A549 (cell line): ENCODE measurements around the gene NEU3. TPM values are rescaled to one million over a fixed set of nuclear protein-coding genes. Genes with fewer than 3 reads are reported as not detected.

Experiments
- ATAC-seq, 2 experiments: fragments of 200-7000 bp in 1 of 2; fragments of >200 bp in 1 of 2; cut with Nextera tagmentation in 1 of 2; cut with Tn5 transposase in 1 of 2; 3 replicates each; pipeline versions ENCODE4 v1.8.0 to v1.9.1; 2018 to 2020; ENCODE audit warnings: mild to moderate bottlenecking in 1 of 2, moderate library complexity in 1 of 2
- CTCF ChIA-PET: fragments of 300-600 bp; sonication (Branson Sonifier 250); formaldehyde crosslinking; extraction: SDS; loops from one replicate; lab custom pipeline; 2021; ENCODE audit warnings: antibody characterized with exemption, inconsistent platforms; lab: Yijun Ruan, JAX
- POLR2A ChIA-PET: fragments of 350-600 bp; formaldehyde crosslinking; extraction: SDS; loops from one replicate; lab custom pipeline; 2021; ENCODE audit warnings: antibody characterized with exemption, inconsistent platforms; lab: Yijun Ruan, JAX
- DNase-seq, 2 experiments: peaks; one replicate each; pipeline versions ENCODE4 v3.0.0 to v3.0.0-alpha.2; 2011 to 2016; ENCODE audit warnings: low read depth in 1 of 2, low spot score in 1 of 2
- FAIRE-seq: peaks from 2 replicates; lab custom pipeline; 2011; peaks lifted over from hg19 to GRCh38; lab: Jason Lieb, UNC
- H3K27ac ChIP-seq, 2 experiments: fragments of >200 bp; sonication (Bioruptor Twin); formaldehyde crosslinking; 3 replicates each; pipeline ENCODE4 v1.5.1; 2016 to 2017
- H3K4me1 ChIP-seq: fragments of >200 bp; sonication (Bioruptor Twin); formaldehyde crosslinking; 3 replicates; pipeline ENCODE4 v1.6.1; 2016
- H3K4me2 ChIP-seq: fragments of >200 bp; sonication (Bioruptor Twin); formaldehyde crosslinking; 3 replicates; pipeline ENCODE4 v1.6.1; 2016
- H3K4me3 ChIP-seq: fragments of >200 bp; sonication (Bioruptor Twin); formaldehyde crosslinking; 3 replicates; pipeline ENCODE4 v1.5.1; 2016
- H3K9me3 ChIP-seq: fragments of >200 bp; sonication (Bioruptor Twin); formaldehyde crosslinking; 3 replicates; pipeline ENCODE4 v1.6.1; 2016
- CBX8 ChIP-seq: fragments of 200-600 bp; sonication (generic); IDR thresholded peaks from 2 replicates; pipeline ENCODE4 v1.6.1; 2016
- CEBPB ChIP-seq, 2 experiments: fragments of >200 bp in 1 of 2; sonication (Bioruptor Twin) in 1 of 2; formaldehyde crosslinking in 1 of 2; IDR thresholded peaks; 2 replicates each; pipeline ENCODE4 v1.6.1; 2012 to 2016
- CHD2 ChIP-seq: fragments of 150-350 bp; IDR thresholded peaks from 2 replicates; pipeline ENCODE4 v1.6.1; 2014; ENCODE audit warnings: low read length; ENCODE audit not compliant: partially characterized antibody
- CHD4 ChIP-seq: fragments of 200-600 bp; sonication (generic); IDR thresholded peaks from 2 replicates; pipeline ENCODE4 v1.6.1; 2016; ENCODE audit warnings: antibody characterized with exemption, mild to moderate bottlenecking, borderline replicate concordance
- EP300 ChIP-seq, 2 experiments: fragments of >200 bp; sonication (Bioruptor Twin); formaldehyde crosslinking; IDR thresholded peaks; 2 replicates in 1 of 2; 3 replicates in 1 of 2; pipeline ENCODE4 v1.6.1; 2016 to 2017
- ESRRA ChIP-seq: fragments of 150-350 bp; IDR thresholded peaks from 2 replicates; pipeline ENCODE4 v1.6.1; 2014; ENCODE audit warnings: mild to moderate bottlenecking, low read length, borderline replicate concordance
- FOSB ChIP-seq: fragments of 250-450 bp; sonication (Bioruptor Pico); IDR thresholded peaks from 2 replicates; pipeline ENCODE4 v1.5.0; 2020; ENCODE audit warnings: mild to moderate bottlenecking, moderate library complexity
- FOSL2 ChIP-seq, 2 experiments: fragments of 450-650 bp in 1 of 2; fragments of >200 bp in 1 of 2; sonication (Bioruptor Twin) in 1 of 2; formaldehyde crosslinking; IDR thresholded peaks; 2 replicates each; pipeline versions ENCODE4 v1.5.0 to v1.6.1; 2016 to 2020; ENCODE audit warnings: mild to moderate bottlenecking in 1 of 2, moderate library complexity in 1 of 2
- FOXS1 ChIP-seq: fragments of 250-450 bp; sonication (Bioruptor Pico); IDR thresholded peaks from 2 replicates; pipeline ENCODE4 v1.5.0; 2020; ENCODE audit warnings: mild to moderate bottlenecking, moderate library complexity
- HMGXB4 ChIP-seq: fragments of 250-450 bp; sonication (Bioruptor Pico); IDR thresholded peaks from 2 replicates; pipeline ENCODE4 v1.5.0; 2021; ENCODE audit warnings: mild to moderate bottlenecking, moderate library complexity, borderline replicate concordance
- HOXB13 ChIP-seq: fragments of 250-450 bp; sonication (Bioruptor Pico); IDR thresholded peaks from 2 replicates; pipeline ENCODE4 v1.5.0; 2020; ENCODE audit warnings: low read depth, mild to moderate bottlenecking, moderate library complexity
- JUN ChIP-seq, 2 experiments: fragments of >200 bp; sonication (Bioruptor Twin); formaldehyde crosslinking; IDR thresholded peaks; 2 replicates in 1 of 2; 3 replicates in 1 of 2; pipeline ENCODE4 v1.6.1; 2016 to 2017
- JUNB ChIP-seq: fragments of >200 bp; sonication (Bioruptor Twin); formaldehyde crosslinking; IDR thresholded peaks from 2 replicates; pipeline ENCODE4 v1.6.1; 2016
- MAFK ChIP-seq: fragments of 450-650 bp; IDR thresholded peaks from 2 replicates; pipeline ENCODE4 v1.6.1; 2014; ENCODE audit not compliant: partially characterized antibody
- MAZ ChIP-seq: fragments of 150-350 bp; IDR thresholded peaks from 2 replicates; pipeline ENCODE4 v1.6.1; 2014; ENCODE audit warnings: antibody characterized with exemption, low read depth, low read length, borderline replicate concordance
- MYC ChIP-seq: IDR thresholded peaks from 2 replicates; pipeline ENCODE4 v1.6.1; 2012; ENCODE audit warnings: mild to moderate bottlenecking, inconsistent platforms, low read length, improper control_type of control experiment, borderline replicate concordance
- NFE2L2 ChIP-seq: fragments of 150-350 bp; conservative IDR thresholded peaks from 2 replicates; pipeline ENCODE4 v1.6.1; 2014; ENCODE audit warnings: low read length
- NPAS2 ChIP-seq: fragments of 250-450 bp; sonication (Bioruptor Pico); IDR thresholded peaks from 2 replicates; pipeline ENCODE4 v1.8.0; 2022; ENCODE audit warnings: mild to moderate bottlenecking, moderate library complexity, borderline replicate concordance
- NR3C1 ChIP-seq: fragments of >200 bp; sonication (Bioruptor Twin); formaldehyde crosslinking; IDR thresholded peaks from 3 replicates; pipeline ENCODE4 v1.6.1; 2017
- PBX3 ChIP-seq: IDR thresholded peaks from 2 replicates; pipeline ENCODE4 v1.6.1; 2012
- PHF8 ChIP-seq: fragments of 200-600 bp; sonication (generic); IDR thresholded peaks from 2 replicates; pipeline ENCODE4 v1.6.1; 2016; ENCODE audit warnings: low read depth, mild to moderate bottlenecking, antibody characterized with exemption, moderate library complexity, borderline replicate concordance
- POLR2AphosphoS2 ChIP-seq: conservative IDR thresholded peaks from 2 replicates; pipeline ENCODE4 v1.6.1; 2012; ENCODE audit warnings: low read length, improper control_type of control experiment, inconsistent platforms
- RCOR1 ChIP-seq: fragments of 150-350 bp; IDR thresholded peaks from 2 replicates; pipeline ENCODE4 v1.6.1; 2014; ENCODE audit warnings: antibody characterized with exemption, low read length, low read depth
- RFX5 ChIP-seq: fragments of 450-650 bp; IDR thresholded peaks from 2 replicates; pipeline ENCODE4 v1.7.1; 2014; ENCODE audit warnings: antibody characterized with exemption, mild to moderate bottlenecking, moderate library complexity
- ZFP36 ChIP-seq: fragments of 450-650 bp; IDR thresholded peaks from 2 replicates; pipeline ENCODE4 v1.6.1; 2014; ENCODE audit warnings: borderline replicate concordance; ENCODE audit not compliant: partially characterized antibody
- WGBS: methylation state at CpG from one replicate; pipeline ENCODE4 v1.1.6; 2017; ENCODE audit errors: missing lambda C conversion rate; 5-methylcytosine and 5-hydroxymethylcytosine counted together
- polyA plus RNA-seq, 4 experiments: library from polyadenylated mRNA; depleted of rRNA in 3 of 4; stranded (reverse); fragments of >200 nt; fragmentation: RNase III in 1 of 4; extraction: RNeasy Plus Mini Kit Qiagen cat#74134 plus additional on column Dnase treatment in 1 of 4; gene quantifications; 2 replicates in 3 of 4; 3 replicates in 1 of 4; pipeline ENCODE4 v1.2.3, GENCODE V29; 2011 to 2017
- TF ChIP-seq, protein P1 (sequence below): fragments of 200-600 bp; sonication (generic); IDR thresholded peaks from 2 replicates; pipeline ENCODE4 v1.6.1; 2016; ENCODE audit warnings: antibody characterized with exemption, mild to moderate bottlenecking, moderate library complexity
- TF ChIP-seq, protein P2 (sequence below): fragments of >200 bp; sonication (Bioruptor Twin); formaldehyde crosslinking; IDR thresholded peaks from 2 replicates; pipeline ENCODE4 v1.6.1; 2016
- TF ChIP-seq, protein P3 (sequence below): IDR thresholded peaks from 2 replicates; pipeline ENCODE4 v1.6.1; 2012; ENCODE audit warnings: low read depth, borderline replicate concordance

NEU3 gene
- polyA plus RNA-seq, 2 of the 4 experiments (the other 2 are of a cell fraction), result 4.0 to 5.5 TPM

- Histone ChIP-seq H3K9me3 (no peaks in the 10 kb centered on the region), H3K4me1 (peaks cover 12% of the 10 kb centered on the region; the same call in 2 of the 3 replicates), H3K27ac (no peak overlapping the region), H3K4me2 (peak overlapping the region; percentile 84; the same call in 2 of the 3 replicates), H3K4me3 (no peak overlapping the region)
- FAIRE-seq (no peak), ATAC-seq (no peak), DNase-seq (no peak)
- ChIA-PET POLR2A (no interaction called here), CTCF (interaction anchor here (1.1 kb wide), 1 partner anchor 11 kb away, joined by 3 read pairs; no protein-coding TSS in a partner anchor)
- no peak for TF ChIP-seq EP300 (IDR thresholded peaks at IDR 0.05)
- no peak for TF ChIP-seq RCOR1
- no peak for TF ChIP-seq POLR2AphosphoS2
- TF ChIP-seq HMGXB4 (CRISPR knock-in tag), result no peak
- WGBS, result 94% methylated on average over 8 of the region's 8 CpGs
Measured at GRCh38 chr11:74951226-74951625, 37.5 kb upstream of the NEU3 start.

GRCh38 chr11:74952752-74953151, 36.0 kb upstream of the NEU3 start:
- FAIRE-seq (no peak), ATAC-seq (no peak), DNase-seq (no peak)
- no peak overlapping the region for H3K4me2 ChIP-seq
- TF ChIP-seq CBX8 (no peak), ESRRA (no peak), JUNB (no peak), RFX5 (no peak), MAFK (no peak), NFE2L2 (no peak), NR3C1 (no peak), MYC (no peak), JUN (IDR thresholded peaks at IDR 0.05) (no peak), CHD4 (no peak), MAZ (no peak), FOXS1 (CRISPR knock-in tag) (no peak), HOXB13 (no peak), POLR2AphosphoS2 (no peak)
- TF ChIP-seq, protein P1, sequence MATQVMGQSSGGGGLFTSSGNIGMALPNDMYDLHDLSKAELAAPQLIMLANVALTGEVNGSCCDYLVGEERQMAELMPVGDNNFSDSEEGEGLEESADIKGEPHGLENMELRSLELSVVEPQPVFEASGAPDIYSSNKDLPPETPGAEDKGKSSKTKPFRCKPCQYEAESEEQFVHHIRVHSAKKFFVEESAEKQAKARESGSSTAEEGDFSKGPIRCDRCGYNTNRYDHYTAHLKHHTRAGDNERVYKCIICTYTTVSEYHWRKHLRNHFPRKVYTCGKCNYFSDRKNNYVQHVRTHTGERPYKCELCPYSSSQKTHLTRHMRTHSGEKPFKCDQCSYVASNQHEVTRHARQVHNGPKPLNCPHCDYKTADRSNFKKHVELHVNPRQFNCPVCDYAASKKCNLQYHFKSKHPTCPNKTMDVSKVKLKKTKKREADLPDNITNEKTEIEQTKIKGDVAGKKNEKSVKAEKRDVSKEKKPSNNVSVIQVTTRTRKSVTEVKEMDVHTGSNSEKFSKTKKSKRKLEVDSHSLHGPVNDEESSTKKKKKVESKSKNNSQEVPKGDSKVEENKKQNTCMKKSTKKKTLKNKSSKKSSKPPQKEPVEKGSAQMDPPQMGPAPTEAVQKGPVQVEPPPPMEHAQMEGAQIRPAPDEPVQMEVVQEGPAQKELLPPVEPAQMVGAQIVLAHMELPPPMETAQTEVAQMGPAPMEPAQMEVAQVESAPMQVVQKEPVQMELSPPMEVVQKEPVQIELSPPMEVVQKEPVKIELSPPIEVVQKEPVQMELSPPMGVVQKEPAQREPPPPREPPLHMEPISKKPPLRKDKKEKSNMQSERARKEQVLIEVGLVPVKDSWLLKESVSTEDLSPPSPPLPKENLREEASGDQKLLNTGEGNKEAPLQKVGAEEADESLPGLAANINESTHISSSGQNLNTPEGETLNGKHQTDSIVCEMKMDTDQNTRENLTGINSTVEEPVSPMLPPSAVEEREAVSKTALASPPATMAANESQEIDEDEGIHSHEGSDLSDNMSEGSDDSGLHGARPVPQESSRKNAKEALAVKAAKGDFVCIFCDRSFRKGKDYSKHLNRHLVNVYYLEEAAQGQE, result no peak
- no peak overlapping the region for H3K27ac ChIP-seq
- POLR2A ChIA-PET, result no interaction called here
- no peaks in the 10 kb centered on the region for H3K9me3 ChIP-seq
- WGBS, result 88% methylated on average over 2 of the region's 2 CpGs
- CTCF ChIA-PET, result interaction anchor here (0.7 to 1.6 kb wide), 3 partner anchors 25 to 296 kb away, joined by 3 to 5 read pairs (median 4); no protein-coding TSS in a partner anchor
- peaks cover 12% of the 10 kb centered on the region; the same call in 2 of the 3 replicates for H3K4me1 ChIP-seq
- no peak overlapping the region for H3K4me3 ChIP-seq

- Histone ChIP-seq H3K4me1 (peaks cover 12% of the 10 kb centered on the region; the same call in 1 of the 3 replicates), H3K9me3 (no peaks in the 10 kb centered on the region), H3K27ac (no peak overlapping the region), H3K4me2 (no peak overlapping the region), H3K4me3 (no peak overlapping the region)
- no peak for DNase-seq
- POLR2A ChIA-PET, result no interaction called here
- CTCF ChIA-PET, result interaction anchor here (0.9 to 1.6 kb wide), 2 partner anchors 69 to 295 kb away, joined by 3 to 5 read pairs; no protein-coding TSS in a partner anchor
- no peak for ATAC-seq
- FAIRE-seq, result no peak
- 97% methylated on average over 5 of the region's 5 CpGs for WGBS
- TF ChIP-seq, protein P2, sequence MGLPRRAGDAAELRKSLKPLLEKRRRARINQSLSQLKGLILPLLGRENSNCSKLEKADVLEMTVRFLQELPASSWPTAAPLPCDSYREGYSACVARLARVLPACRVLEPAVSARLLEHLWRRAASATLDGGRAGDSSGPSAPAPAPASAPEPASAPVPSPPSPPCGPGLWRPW, result no peak
- TF ChIP-seq CEBPB (IDR thresholded peaks at IDR 0.05) (no peak), ZFP36 (no peak), CHD2 (no peak), PHF8 (no peak), FOSB (CRISPR knock-in tag) (no peak), CHD4 (no peak), NPAS2 (CRISPR knock-in tag) (no peak), FOSL2 (IDR thresholded peaks at IDR 0.05) (no peak), FOSL2 (CRISPR knock-in tag; IDR thresholded peaks at IDR 0.05) (no peak), ESRRA (no peak), PBX3 (no peak)
- TF ChIP-seq, protein P3, sequence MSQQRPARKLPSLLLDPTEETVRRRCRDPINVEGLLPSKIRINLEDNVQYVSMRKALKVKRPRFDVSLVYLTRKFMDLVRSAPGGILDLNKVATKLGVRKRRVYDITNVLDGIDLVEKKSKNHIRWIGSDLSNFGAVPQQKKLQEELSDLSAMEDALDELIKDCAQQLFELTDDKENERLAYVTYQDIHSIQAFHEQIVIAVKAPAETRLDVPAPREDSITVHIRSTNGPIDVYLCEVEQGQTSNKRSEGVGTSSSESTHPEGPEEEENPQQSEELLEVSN, result no peak
Measured at GRCh38 chr11:74953451-74953850, 35.3 kb upstream of the NEU3 start.
